Measurements from ENCODE around the gene RPL36. TPM values are rescaled to one million over a fixed set of nuclear protein-coding genes. Genes with fewer than 3 reads are reported as not detected.

Gene RPL36
- total RNA-seq, 1 experiment from 2014 or later = 1,504 TPM

- peak within 1 kb of the TSS; percentile 95 for H3K4me2 ChIP-seq (ENCODE audit: low read length)
- no peaks in the 10 kb centered on the region for H3K9me3 ChIP-seq (ENCODE audit: control insufficient read depth in 1 of 2, insufficient read depth in 1 of 2, low read depth in 1 of 2, low read length in 2 of 2)
- H3K4me3 ChIP-seq (replicated peaks in 1 of 2; ENCODE audit: low read depth in 1 of 2, low read length in 2 of 2) = peak within 1 kb of the TSS; percentile 84 to 99
- peaks cover 12% of the 10 kb centered on the region for H3K79me2 ChIP-seq (ENCODE audit: insufficient read depth, low read length)
- peak within 1 kb of the TSS; percentile 69 for H3K27ac ChIP-seq (ENCODE audit: low read depth, low read length)
- no peaks in the 10 kb centered on the region for H4K20me1 ChIP-seq (ENCODE audit: insufficient read depth)
- H2AFZ ChIP-seq (ENCODE audit: low read depth, low read length, poor library complexity, severe bottlenecking) = no peak within 1 kb of the TSS
- ChIA-PET RAD21 (ENCODE audit: low non-redundant PET in 1 of 2, low total read pairs in 2 of 2, uncharacterized antibody in 2 of 2, unreplicated experiment in 2 of 2) (no interaction called here), POLR2A (no interaction called here), CTCF (interaction anchor here (1.0 kb wide), 1 partner anchor 9 kb away, joined by 4 read pairs; the partner anchor contains the start of gene RPL36)
- H3K9me2 ChIP-seq (ENCODE audit: insufficient read depth) = no peaks in the 10 kb centered on the region
- BruUV-seq (replicated peaks) = no TSS peak
- no peaks in the 10 kb centered on the region for H3K36me3 ChIP-seq (ENCODE audit: control insufficient read depth in 1 of 2, insufficient read depth in 2 of 2, low read length in 2 of 2)
- TF ChIP-seq MAX (IDR thresholded peaks at IDR 0.05) = peak; percentile 84
- no peak for TF ChIP-seq RAD21 (IDR thresholded peaks at IDR 0.05; ENCODE audit: low read depth)
- TF ChIP-seq POLR2A (IDR thresholded peaks at IDR 0.05; ENCODE audit: borderline replicate concordance, extremely low read depth, insufficient read depth, insufficient read length) = peak; percentile 68
- no peak for TF ChIP-seq CTCF (IDR thresholded peaks at IDR 0.05 in 2 of 3, conservative IDR thresholded peaks at IDR 0.05 in 1 of 3; ENCODE audit: borderline replicate concordance in 1 of 3, insufficient read depth in 1 of 3, low read depth in 2 of 3, low read length in 2 of 3)
- TF ChIP-seq REST (IDR thresholded peaks at IDR 0.05; ENCODE audit: low read depth) = no peak
- peak; percentile 90 for TF ChIP-seq POLR2AphosphoS5 (IDR thresholded peaks at IDR 0.05; ENCODE audit: low read depth, low read length)
- no peak for TF ChIP-seq SIN3A (IDR thresholded peaks at IDR 0.05; ENCODE audit: low read depth)
- TF ChIP-seq TCF7L2 (IDR thresholded peaks at IDR 0.05; ENCODE audit: borderline replicate concordance, extremely low read depth, insufficient read depth, insufficient read length) = peak; percentile 62
- no peak; the same call in 1 of the 2 replicates for TF ChIP-seq CBX3 (IDR thresholded peaks at IDR 0.05; ENCODE audit: low read depth)
- peak; percentile 89 for TF ChIP-seq YY1 (IDR thresholded peaks at IDR 0.05; ENCODE audit: extremely low read depth, insufficient replicate concordance, low read depth, low read length)
- no peak; the same call in 1 of the 2 replicates for TF ChIP-seq ELF1 (IDR thresholded peaks at IDR 0.05; ENCODE audit: borderline replicate concordance, low read depth)
- TF ChIP-seq SRF (IDR thresholded peaks at IDR 0.05; ENCODE audit: low read depth) = no peak; the same call in 1 of the 2 replicates
- TF ChIP-seq EZH2phosphoT487 (IDR thresholded peaks at IDR 0.05; ENCODE audit: borderline replicate concordance) = no peak
- TF ChIP-seq SP1 (IDR thresholded peaks at IDR 0.05; ENCODE audit: low read depth) = peak; percentile 81
- TF ChIP-seq ATF3 (IDR thresholded peaks at IDR 0.05) = no peak
- TF ChIP-seq FOSL1 (IDR thresholded peaks at IDR 0.05; ENCODE audit: low read depth) = no peak
- ATAC-seq (peak; percentile 96), DNase-seq (ENCODE audit: low read depth, low spot score) (peak; percentile 97)
- no peaks in the 10 kb centered on the region for H3K27me3 ChIP-seq (ENCODE audit: insufficient read depth, low read length)
- peaks cover 5 to 17% of the 10 kb centered on the region in 2 experiments; a peak in 2 of 4 replicates for H3K4me1 ChIP-seq (ENCODE audit: control insufficient read depth in 1 of 2, insufficient read depth in 2 of 2, low read length in 2 of 2)
- peak within 1 kb of the TSS; percentile 96 for H3K9ac ChIP-seq (ENCODE audit: low read length)
- intact Hi-C loops (cut with micrococcal nuclease) = loop anchor here (1.0 to 2.0 kb wide), 2 partner anchors 40 to 110 kb away; partner anchors contain the start of genes CATSPERD, DUS3L and LONP1
Observed at GRCh38 chr19:5680437-5681368, 9.4 kb upstream of the RPL36 start, which contains the start of the genes HSD11B1L and MICOS13. TSS of gene HSD11B1L (plus strand) at chr19:5681027. CDS start at chr19:5684833, 3,806 bp downstream. TSS of gene MICOS13 (minus strand) at chr19:5680516. CDS start at chr19:5680486, 30 bp downstream.

Data from HCT116 (cell line).